Activated CD4-positive, alpha-beta T cell treated with anti-CD3 and anti-CD28 coated beads, Interleukin-2, amount 50 U/mL, for 4 hours (primary cell): ENCODE measurements around the gene GRWD1.

Source experiments
- DNase-seq, 2 experiments: peaks; one replicate each; pipeline ENCODE4 v3.0.0-alpha.2; 2020

The GRWD1 gene

DNA sequence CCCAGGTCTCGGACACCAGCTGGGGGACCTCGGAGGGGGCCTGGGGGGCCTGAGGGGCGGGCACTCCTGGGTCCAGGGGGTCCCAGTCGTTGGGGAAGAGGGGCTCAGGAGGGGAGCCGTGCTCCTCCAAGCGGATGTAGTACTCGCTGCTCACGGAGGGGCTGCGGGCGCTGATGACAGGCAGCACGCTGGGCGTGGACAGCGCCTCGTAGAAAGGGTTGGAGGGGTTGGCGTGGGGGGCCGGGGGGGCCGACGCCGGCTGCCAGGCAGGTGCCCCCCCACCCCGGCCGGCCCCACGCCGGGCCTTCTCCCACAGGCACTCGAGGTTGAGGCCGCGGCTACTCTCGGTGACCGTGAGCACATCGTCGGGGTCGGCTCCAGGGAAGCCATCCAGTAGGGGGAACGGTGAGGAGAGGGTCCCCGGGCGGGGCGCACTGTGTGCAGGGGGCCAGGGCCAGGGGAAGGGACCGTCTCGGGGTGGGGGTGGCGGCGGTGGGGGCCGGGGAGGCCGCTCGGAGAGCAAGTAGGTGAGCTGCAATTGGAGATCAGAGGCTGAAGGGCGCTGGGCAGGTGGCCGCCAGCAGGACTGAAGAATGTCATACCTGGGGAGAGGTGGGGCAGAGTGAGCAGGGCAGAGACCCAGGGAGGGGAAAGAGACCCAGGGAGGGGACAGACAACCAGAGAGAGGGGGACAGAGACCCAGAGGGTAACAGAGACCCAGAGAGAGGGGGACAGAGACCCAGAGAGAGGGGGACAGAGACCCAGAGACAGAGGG lies 53.7 kb downstream of the GRWD1 start:
- no peak for DNase-seq

DNA sequence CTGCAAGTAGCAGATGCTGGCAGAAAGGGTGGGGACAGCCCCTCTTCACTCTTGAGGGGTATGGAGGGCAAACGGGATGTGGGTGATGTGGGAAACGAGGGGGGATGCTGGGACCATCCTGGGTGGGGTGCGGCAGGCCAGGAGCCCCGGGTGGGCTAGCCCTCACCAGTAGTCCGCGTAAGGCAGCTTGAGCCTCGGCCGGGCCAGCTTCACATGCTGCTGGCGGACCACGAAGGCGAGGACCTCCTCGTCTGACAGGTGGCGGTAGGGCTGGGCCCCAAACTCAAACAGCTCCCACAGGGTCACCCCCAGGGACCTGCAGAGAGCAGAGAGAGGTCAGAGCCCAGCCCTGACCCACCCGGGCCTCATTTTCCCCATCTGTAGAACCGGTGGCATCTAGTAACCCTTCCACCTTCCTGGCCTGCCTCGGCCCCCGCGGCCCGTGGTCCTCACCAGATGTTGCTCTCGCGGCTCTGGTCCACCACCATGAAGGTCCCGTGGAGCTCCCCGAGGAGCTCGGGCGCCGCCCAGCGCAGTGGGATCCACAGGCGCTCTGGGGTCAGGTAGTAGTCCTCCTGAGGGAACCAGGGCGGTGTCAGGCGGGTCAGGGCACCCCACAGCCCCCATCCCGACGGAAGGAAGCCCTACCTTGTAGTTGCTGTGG lies 55.2 kb downstream of the GRWD1 start:
- no peak for DNase-seq

DNA sequence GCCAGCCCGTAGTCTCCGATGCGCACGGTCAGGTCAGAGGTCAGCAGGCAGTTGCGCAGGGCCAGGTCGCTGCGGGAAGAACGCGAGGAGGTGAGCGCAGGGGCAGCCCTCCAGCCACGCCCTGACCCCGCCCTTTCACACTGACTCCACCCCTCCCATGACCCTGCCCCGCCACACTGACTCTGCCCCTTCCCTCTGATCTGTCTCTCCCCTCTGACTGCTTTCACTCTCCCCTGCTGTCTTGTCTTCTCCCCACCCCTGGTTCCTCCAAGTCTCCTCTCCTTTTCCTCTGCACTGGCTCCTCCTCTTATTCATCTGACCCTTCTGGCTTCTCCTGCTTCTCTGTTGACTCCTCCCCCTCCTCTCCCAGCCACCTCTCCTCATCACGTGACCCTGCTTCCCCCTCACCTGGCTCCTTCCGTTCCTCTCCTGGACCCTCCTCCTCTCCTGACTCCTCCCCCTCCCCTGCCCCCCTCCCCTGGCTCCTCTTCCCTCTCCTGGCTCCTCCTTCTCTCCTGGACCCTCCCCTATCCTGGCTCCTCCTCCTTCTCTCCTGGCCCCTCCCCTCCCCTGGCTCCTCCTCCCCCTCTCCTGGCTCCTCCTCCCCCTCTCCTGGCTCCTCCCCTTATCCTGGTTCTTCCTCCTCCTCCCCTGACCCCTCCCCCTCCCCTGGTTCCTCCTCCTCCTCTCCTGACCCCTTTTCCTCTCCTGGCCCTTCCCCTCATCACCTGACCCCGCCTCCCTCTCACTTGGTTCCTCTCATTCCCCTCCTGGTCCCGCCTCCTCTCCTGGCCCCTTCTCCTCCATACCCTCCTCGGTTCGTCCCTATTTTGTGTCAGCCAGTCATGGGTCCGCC lies 55.9 kb downstream of the GRWD1 start:
- peak; percentile 37 to 72 for DNase-seq

- DNase-seq: peak in 1 of 2 experiments; percentile 75
These were observed 56.7 kb downstream of the GRWD1 start for GRCh38 chr19:48502350-48503018.

DNA sequence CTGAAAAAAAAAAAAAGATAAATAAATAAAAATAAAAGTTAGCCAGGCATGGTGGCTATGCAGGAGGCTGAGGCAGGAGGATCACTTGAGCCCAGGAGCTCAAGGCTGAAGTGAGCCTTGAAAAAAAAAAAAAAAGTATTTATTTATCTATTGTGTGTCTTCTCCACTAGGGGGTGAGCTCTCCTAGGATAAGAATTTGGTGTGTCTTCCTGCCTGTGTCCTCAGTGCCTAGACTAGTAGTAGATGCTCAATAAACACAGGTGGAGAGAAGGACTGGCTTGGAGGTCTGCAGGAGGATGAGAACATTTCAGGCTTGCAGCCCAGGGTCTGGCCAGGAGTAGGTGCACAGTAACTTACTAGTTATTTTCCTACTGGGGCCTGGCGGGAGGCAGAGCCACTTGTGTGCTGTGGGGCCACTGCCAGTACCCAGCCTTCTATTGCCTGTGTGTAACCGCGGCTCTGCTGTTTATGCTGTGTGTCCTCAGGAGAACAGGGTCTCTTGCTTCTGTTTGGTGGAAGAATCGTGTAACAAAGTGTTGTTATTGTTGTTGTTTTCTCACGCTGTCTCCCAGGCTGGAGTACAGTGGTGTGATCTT lies 60.5 kb downstream of the GRWD1 start:
- DNase-seq: no peak
